Lower leg skin (tissue), 3 donors: Measurements from ENCODE around the gene ERC1.

Experiments
- POLR2A ChIP-seq, 2 donors: fragments of 450-650 bp; IDR thresholded peaks; one replicate each; pipeline ENCODE4 v1.6.1; 2016 to 2017; ENCODE audit warnings: antibody characterized with exemption in 2 of 2, mild to moderate bottlenecking in 1 of 2, moderate library complexity in 1 of 2
- TF ChIP-seq, protein P1 (sequence below), 3 donors: fragments of 450-650 bp; IDR thresholded peaks; one replicate each; pipeline ENCODE4 v1.5.1; 2016; ENCODE audit warnings: antibody characterized with exemption in 3 of 3, mild to moderate bottlenecking in 3 of 3, moderate library complexity in 2 of 3

DNA sequence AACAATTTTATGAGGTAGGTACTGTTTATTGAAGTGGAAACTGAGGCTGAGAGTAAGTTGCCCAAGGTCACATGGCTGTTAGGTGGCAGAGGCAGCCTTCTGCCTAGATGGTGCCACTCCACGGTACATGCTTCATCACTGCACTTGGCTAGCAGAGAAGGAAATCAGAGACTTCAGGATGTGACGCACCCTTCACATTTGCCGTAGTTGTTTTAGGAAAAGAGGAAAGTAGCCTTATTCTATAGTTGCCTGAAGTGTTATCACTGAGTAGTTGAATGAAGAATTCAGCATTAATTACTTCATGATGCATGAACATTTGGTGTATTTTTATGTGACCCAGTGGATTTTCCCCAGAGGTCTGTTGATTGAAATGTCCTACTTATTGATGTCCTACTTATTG, 55.7 kb downstream of the ERC1 start:
- TF ChIP-seq, protein P1, sequence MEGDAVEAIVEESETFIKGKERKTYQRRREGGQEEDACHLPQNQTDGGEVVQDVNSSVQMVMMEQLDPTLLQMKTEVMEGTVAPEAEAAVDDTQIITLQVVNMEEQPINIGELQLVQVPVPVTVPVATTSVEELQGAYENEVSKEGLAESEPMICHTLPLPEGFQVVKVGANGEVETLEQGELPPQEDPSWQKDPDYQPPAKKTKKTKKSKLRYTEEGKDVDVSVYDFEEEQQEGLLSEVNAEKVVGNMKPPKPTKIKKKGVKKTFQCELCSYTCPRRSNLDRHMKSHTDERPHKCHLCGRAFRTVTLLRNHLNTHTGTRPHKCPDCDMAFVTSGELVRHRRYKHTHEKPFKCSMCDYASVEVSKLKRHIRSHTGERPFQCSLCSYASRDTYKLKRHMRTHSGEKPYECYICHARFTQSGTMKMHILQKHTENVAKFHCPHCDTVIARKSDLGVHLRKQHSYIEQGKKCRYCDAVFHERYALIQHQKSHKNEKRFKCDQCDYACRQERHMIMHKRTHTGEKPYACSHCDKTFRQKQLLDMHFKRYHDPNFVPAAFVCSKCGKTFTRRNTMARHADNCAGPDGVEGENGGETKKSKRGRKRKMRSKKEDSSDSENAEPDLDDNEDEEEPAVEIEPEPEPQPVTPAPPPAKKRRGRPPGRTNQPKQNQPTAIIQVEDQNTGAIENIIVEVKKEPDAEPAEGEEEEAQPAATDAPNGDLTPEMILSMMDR (IDR thresholded peaks at IDR 0.05) = no peak
- no peak for TF ChIP-seq POLR2A (IDR thresholded peaks at IDR 0.05)
